K562 (cell line): ENCODE measurements around the gene HOXA10. TPM values are rescaled to one million over a fixed set of nuclear protein-coding genes. Genes with fewer than 3 reads are reported as not detected.

Source experiments
- ATAC-seq: fragments of 200-7000 bp; cut with Tn5 transposase; 3 replicates; pipeline ENCODE4 v1.9.1; 2020; ENCODE audit warnings: moderate library complexity
- BruUV-seq: library from RNA; stranded (reverse); fragments of 400-500 nt; replicated peaks from 2 replicates; lab custom pipeline; 2021; lab: Mats Ljungman, UMichigan
- CTCF ChIA-PET: fragments of 300-600 bp; formaldehyde crosslinking; extraction: SDS; loops from one replicate; lab custom pipeline; 2021; ENCODE audit warnings: low intra/inter-chr PET ratio; lab: Yijun Ruan, JAX
- POLR2A ChIA-PET: fragments of 300-600, 350-650 bp; sonication (Branson Sonifier 250); formaldehyde crosslinking; extraction: SDS; loops from one replicate; lab custom pipeline; 2021; ENCODE audit warnings: antibody characterized with exemption, inconsistent platforms; lab: Yijun Ruan, JAX
- DNase-seq, 4 experiments: peaks; one replicate each; pipeline versions ENCODE4 v3.0.0 to v3.0.0-alpha.2; 2011 to 2018; ENCODE audit warnings: low spot score in 3 of 4, mixed read lengths in 3 of 4; ENCODE audit errors: extremely low read depth in 1 of 4
- FAIRE-seq: peaks from 2 replicates; lab custom pipeline; 2011; peaks lifted over from hg19 to GRCh38; lab: Jason Lieb, UNC
- H2AFZ ChIP-seq: 2 replicates; pipeline ENCODE4 v1.6.0; 2011; ENCODE audit warnings: low read depth, low read length, control low read depth, inconsistent platforms
- H3K27ac ChIP-seq: fragments of 200-600 bp; 3 replicates; pipeline ENCODE4 v1.8.0; 2011; ENCODE audit warnings: low read depth, mild to moderate bottlenecking, control low read depth, inconsistent platforms, low read length, moderate library complexity, mixed read lengths; ENCODE audit errors: extremely low read depth
- H3K27me3 ChIP-seq, 2 experiments: fragments of 300-600 bp in 1 of 2; 2 replicates in 1 of 2; 3 replicates in 1 of 2; pipeline versions ENCODE4 v1.6.0 to v1.8.0; 2011; ENCODE audit warnings: inconsistent platforms in 2 of 2, low read length in 2 of 2, mild to moderate bottlenecking in 1 of 2, mixed read lengths in 1 of 2, moderate library complexity in 1 of 2; ENCODE audit not compliant: control insufficient read depth in 2 of 2, insufficient read depth in 2 of 2
- H3K36me3 ChIP-seq: fragments of 300-600 bp; 3 replicates; pipeline ENCODE4 v1.8.0; 2011; ENCODE audit warnings: mild to moderate bottlenecking, low read length, inconsistent platforms; ENCODE audit not compliant: control insufficient read depth, insufficient read depth
- H3K4me1 ChIP-seq, 2 experiments: fragments of 200-600 bp in 1 of 2; replicated peaks in 1 of 2; 2 replicates in 1 of 2; 3 replicates in 1 of 2; pipeline versions ENCODE4 v1.5.1 to v1.8.0; 2011; ENCODE audit warnings: inconsistent platforms in 2 of 2, low read length in 2 of 2, mild to moderate bottlenecking in 1 of 2, mixed read lengths in 1 of 2, moderate library complexity in 1 of 2; ENCODE audit not compliant: control insufficient read depth in 2 of 2, insufficient read depth in 2 of 2
- H3K4me2 ChIP-seq: 2 replicates; pipeline ENCODE4 v1.6.1; 2011; ENCODE audit warnings: low read length, control low read depth, inconsistent platforms, mixed read lengths; ENCODE audit not compliant: insufficient read depth
- H3K4me3 ChIP-seq: fragments of 200-600 bp; sonication (generic), shearing (Covaris generic); 2 replicates; pipeline ENCODE4 v1.5.1; 2016; ENCODE audit warnings: control low read depth, inconsistent platforms
- H3K79me2 ChIP-seq: fragments of 200-600 bp; 3 replicates; pipeline ENCODE4 v1.8.0; 2011; ENCODE audit warnings: low read length, inconsistent platforms; ENCODE audit not compliant: control insufficient read depth, insufficient read depth
- H3K9ac ChIP-seq, 2 experiments: 2 replicates each; pipeline versions ENCODE4 v1.6.0 to v1.6.1; 2011; ENCODE audit warnings: low read depth in 2 of 2, low read length in 2 of 2, control low read depth in 1 of 2, inconsistent platforms in 1 of 2, mild to moderate bottlenecking in 1 of 2, mixed read lengths in 1 of 2; ENCODE audit not compliant: insufficient read depth in 1 of 2
- H3K9me1 ChIP-seq: one replicate; pipeline ENCODE4 v1.6.0; 2011; ENCODE audit warnings: inconsistent platforms, mild to moderate bottlenecking, low read length, moderate library complexity; ENCODE audit not compliant: control insufficient read depth, insufficient read depth
- H3K9me3 ChIP-seq: replicated peaks from 2 replicates; pipeline ENCODE4 v1.5.1; 2011; ENCODE audit warnings: low read depth, low read length, inconsistent platforms; ENCODE audit not compliant: control insufficient read depth, insufficient read depth
- H4K20me1 ChIP-seq: replicated peaks from 2 replicates; pipeline ENCODE4 v1.6.1; 2011; ENCODE audit warnings: low read length, inconsistent platforms, mixed read lengths; ENCODE audit not compliant: control insufficient read depth, insufficient read depth
- CBX8 ChIP-seq: fragments of 200-600 bp; sonication (generic); IDR thresholded peaks from 2 replicates; pipeline ENCODE4 v1.6.1; 2012; ENCODE audit warnings: borderline replicate concordance, mixed run types, low read depth, mild to moderate bottlenecking, moderate library complexity, mixed read lengths, low read length, control low read depth, inconsistent platforms; ENCODE audit not compliant: poor library complexity, severe bottlenecking; ENCODE audit errors: extremely low read depth
- EGR1 ChIP-seq: fragments of 450-650 bp; conservative IDR thresholded peaks from 2 replicates; pipeline ENCODE4 v1.6.1; 2017; ENCODE audit warnings: mild to moderate bottlenecking
- WGBS: fragments of 100-300 bp; shearing (Covaris generic); methylation state at CpG from one replicate; pipeline ENCODE4 v1.1.6; 2016; ENCODE audit warnings: low coverage, mixed read lengths; ENCODE audit not compliant: insufficient coverage; ENCODE audit errors: missing lambda C conversion rate; 5-methylcytosine and 5-hydroxymethylcytosine counted together
- in situ Hi-C: fragments of 300-500 bp; cut with MboI; formaldehyde crosslinking; loops from 4 replicates; pipeline ENCODE4 v1.15.0; 2018; ENCODE audit warnings: inconsistent platforms, mixed read lengths
- intact Hi-C: fragments of 100-400 bp; cut with micrococcal nuclease; formaldehyde crosslinking; loops from 2 replicates; pipeline ENCODE4 v1.14.2; 2022
- polyA plus RNA-seq, 8 experiments: library from polyadenylated mRNA; depleted of rRNA in 4 of 8; stranded (reverse) in 5 of 8; unstranded in 3 of 8; fragments of >200 nt; fragmentation: Nextera tagmentation in 2 of 8; fragmentation: Illumina TruSeq in 1 of 8; extraction: Ambion mirVana in 2 of 8; extraction: Trizol in 1 of 8; gene quantifications; 2 replicates each; pipeline versions ENCODE4 v1.2.1 to v1.2.3, GENCODE V29; 2011 to 2014; ENCODE audit warnings: inconsistent platforms in 1 of 8, missing spikeins in 1 of 8
- total RNA-seq, 7 experiments: library from RNA; depleted of rRNA in 6 of 7; stranded (reverse); fragments of >200 nt in 6 of 7; fragmentation: Illumina TruSeq in 2 of 7; extraction: Trizol in 2 of 7; gene quantifications; 2 replicates each; pipeline versions ENCODE4 v1.2.1 to v1.2.3, GENCODE V29; 2011 to 2021; ENCODE audit warnings: low replicate concordance in 1 of 7

Gene HOXA10
- total and polyA plus RNA-seq, 9 of the 15 experiments (the other 6 are each of a cell fraction or from before 2014, with no cell fraction given), result not detected

DNA sequence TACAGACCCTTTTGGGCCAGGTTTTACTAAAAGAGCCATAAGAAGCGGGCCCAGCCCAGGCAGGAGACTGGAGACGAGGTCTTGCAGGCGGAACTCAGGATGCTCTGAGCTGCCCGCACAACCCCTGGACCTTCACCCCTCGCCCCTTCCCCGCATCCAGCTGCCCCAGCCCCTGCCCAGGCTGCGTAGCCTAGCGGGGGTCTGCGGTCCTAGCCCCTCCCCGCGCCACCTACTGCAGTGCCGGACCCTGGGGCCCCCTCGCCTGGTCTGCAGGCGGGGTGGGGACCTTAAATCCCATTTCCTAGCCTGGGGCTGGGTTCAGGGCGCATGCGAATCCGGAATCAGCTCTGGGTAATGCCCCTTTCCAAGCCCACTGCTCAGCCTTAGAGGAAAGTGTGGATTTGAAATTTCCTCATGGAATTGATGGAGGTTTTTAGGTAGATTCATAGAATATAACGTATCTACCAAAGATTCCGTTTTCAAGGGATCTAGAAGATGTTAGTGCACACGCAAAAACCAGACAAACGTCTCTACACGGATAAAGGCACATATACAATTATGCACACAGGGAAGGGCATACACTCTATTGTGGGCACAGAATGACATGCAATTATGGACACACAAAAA lies 21.2 kb downstream of the HOXA10 start:
- POLR2A ChIA-PET, result no interaction called here
- ATAC-seq (no peak), FAIRE-seq (no peak), DNase-seq (no peak)
- Histone ChIP-seq H3K9me1 (no peaks in the 10 kb centered on the region), H3K36me3 (no peaks in the 10 kb centered on the region), H3K4me2 (no peak overlapping the region), H4K20me1 (no peaks in the 10 kb centered on the region), H3K4me1 (peaks cover 0 to 15% of the 10 kb centered on the region in 2 experiments; a peak in 2 of 5 replicates), H2AFZ (no peak overlapping the region), H3K9me3 (no peaks in the 10 kb centered on the region), H3K4me3 (no peak overlapping the region), H3K27ac (no peak overlapping the region), H3K9ac (no peak overlapping the region), H3K79me2 (no peaks in the 10 kb centered on the region), H3K27me3 (peaks cover 42 to 92% of the 10 kb centered on the region in 2 experiments)
- TF ChIP-seq CBX8 (peak; percentile 74), EGR1 (no peak)
- no TSS peak for BruUV-seq
- 2% methylated on average over 19 of the region's 22 CpGs for WGBS
- intact Hi-C loops (no loop called here), in situ Hi-C loops (loop anchor here (25.0 kb wide), 3 partner anchors 641 to 1266 kb away; no protein-coding TSS in a partner anchor)
- CTCF ChIA-PET, result no interaction called here
